Measurements from ENCODE around the gene TBC1D1.

Gene TBC1D1

GRCh38 chr4:37872310-37872988, 18.4 kb upstream of the TBC1D1 start:
- H3K36me3 ChIP-seq (replicated peaks; ENCODE audit: insufficient read depth, low read length): no peaks in the 10 kb centered on the region
- no peak overlapping the region for H2AFZ ChIP-seq (ENCODE audit: low read length)

DNA sequence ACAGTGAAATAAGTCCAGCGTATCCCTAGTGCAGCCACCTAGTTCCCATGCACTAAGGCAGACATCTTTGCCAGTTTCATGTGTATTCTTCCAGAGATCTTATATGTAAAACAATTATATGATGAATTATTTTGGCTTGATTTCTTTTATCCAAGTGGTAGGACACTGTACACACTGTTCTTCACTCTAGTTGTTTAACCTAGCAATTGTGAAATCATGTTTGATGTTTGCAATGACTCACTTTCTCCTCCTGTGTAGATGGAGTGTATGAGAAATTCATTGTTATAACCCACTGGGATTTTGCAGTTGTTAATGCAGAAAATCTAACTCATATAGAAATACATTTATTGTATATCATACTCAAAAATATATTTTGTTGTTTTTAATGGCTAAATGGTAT, 17.5 kb upstream of the TBC1D1 start:
- Histone ChIP-seq H3K27me3 (replicated peaks; ENCODE audit: insufficient read depth, low read length) (no peaks in the 10 kb centered on the region), H3K4me3 (ENCODE audit: low read length) (no peak overlapping the region), H3K4me1 (ENCODE audit: low read length) (peaks cover 10% of the 10 kb centered on the region), H2AFZ (ENCODE audit: low read length) (no peak overlapping the region), H3K9me2 (replicated peaks; ENCODE audit: insufficient read depth, low read length) (no peaks in the 10 kb centered on the region), H3K27ac (ENCODE audit: low read length) (no peak overlapping the region), H3K9me3 (replicated peaks; ENCODE audit: insufficient read depth, low read length) (no peaks in the 10 kb centered on the region), H3K36me3 (replicated peaks; ENCODE audit: insufficient read depth, low read length) (no peaks in the 10 kb centered on the region), H3K9ac (ENCODE audit: low read length) (no peak overlapping the region), H3K4me2 (ENCODE audit: low read depth, low read length) (no peak overlapping the region), H3K79me2 (ENCODE audit: low read length) (no peaks in the 10 kb centered on the region), H4K20me1 (ENCODE audit: insufficient read depth, low read length) (no peaks in the 10 kb centered on the region), H3F3A (ENCODE audit: insufficient read depth, low read length) (no peaks in the 10 kb centered on the region)
- TF ChIP-seq EZH2 (optimal IDR thresholded peaks at IDR 0.05; ENCODE audit: low read depth, low read length): no peak
- no peak for TF ChIP-seq CTCF (IDR thresholded peaks at IDR 0.05; ENCODE audit: low read length)
- TF ChIP-seq EZH2phosphoT487 (IDR thresholded peaks at IDR 0.05; ENCODE audit: low read length): no peak
- DNase-seq: no peak

More at GRCh38 chr4:37872310-37872988, 18.4 kb upstream of the TBC1D1 start:
- Histone ChIP-seq H3K4me2 (ENCODE audit: low read depth, low read length) (peak overlapping the region; percentile 14; the same call in 1 of the 2 replicates), H3K27me3 (replicated peaks; ENCODE audit: insufficient read depth, low read length) (no peaks in the 10 kb centered on the region), H3K79me2 (ENCODE audit: low read length) (no peaks in the 10 kb centered on the region), H3K9me2 (replicated peaks; ENCODE audit: insufficient read depth, low read length) (no peaks in the 10 kb centered on the region), H3K9me3 (replicated peaks; ENCODE audit: insufficient read depth, low read length) (no peaks in the 10 kb centered on the region), H3K9ac (ENCODE audit: low read length) (no peak overlapping the region), H3K4me1 (ENCODE audit: low read length) (peaks cover 10% of the 10 kb centered on the region), H3F3A (ENCODE audit: insufficient read depth, low read length) (no peaks in the 10 kb centered on the region), H3K27ac (ENCODE audit: low read length) (no peak overlapping the region), H4K20me1 (ENCODE audit: insufficient read depth, low read length) (no peaks in the 10 kb centered on the region), H3K4me3 (ENCODE audit: low read length) (no peak overlapping the region)
- DNase-seq: peak; percentile 21
- TF ChIP-seq EZH2 (optimal IDR thresholded peaks at IDR 0.05; ENCODE audit: low read depth, low read length): no peak
- TF ChIP-seq CTCF (IDR thresholded peaks at IDR 0.05; ENCODE audit: low read length): no peak; the same call in 1 of the 2 replicates
- TF ChIP-seq EZH2phosphoT487 (IDR thresholded peaks at IDR 0.05; ENCODE audit: low read length): no peak

- no peak overlapping the region for H3K4me2 ChIP-seq (ENCODE audit: low read depth, low read length)
- no peak overlapping the region for H3K4me3 ChIP-seq (ENCODE audit: low read length)
- H3K36me3 ChIP-seq (replicated peaks; ENCODE audit: insufficient read depth, low read length): no peaks in the 10 kb centered on the region
- DNase-seq: no peak
- no peaks in the 10 kb centered on the region for H3K9me2 ChIP-seq (replicated peaks; ENCODE audit: insufficient read depth, low read length)
- no peak overlapping the region for H3K9ac ChIP-seq (ENCODE audit: low read length)
- no peaks in the 10 kb centered on the region for H3F3A ChIP-seq (ENCODE audit: insufficient read depth, low read length)
- no peaks in the 10 kb centered on the region for H3K79me2 ChIP-seq (ENCODE audit: low read length)
- H3K9me3 ChIP-seq (replicated peaks; ENCODE audit: insufficient read depth, low read length): no peaks in the 10 kb centered on the region
- no peak overlapping the region for H2AFZ ChIP-seq (ENCODE audit: low read length)
- H3K4me1 ChIP-seq (ENCODE audit: low read length): peaks cover 10% of the 10 kb centered on the region
- no peaks in the 10 kb centered on the region for H3K27me3 ChIP-seq (replicated peaks; ENCODE audit: insufficient read depth, low read length)
- no peak overlapping the region for H3K27ac ChIP-seq (ENCODE audit: low read length)
- no peaks in the 10 kb centered on the region for H4K20me1 ChIP-seq (ENCODE audit: insufficient read depth, low read length)
- TF ChIP-seq EZH2phosphoT487 (IDR thresholded peaks at IDR 0.05; ENCODE audit: low read length): no peak
- TF ChIP-seq CTCF (IDR thresholded peaks at IDR 0.05; ENCODE audit: low read length): no peak
- no peak for TF ChIP-seq EZH2 (optimal IDR thresholded peaks at IDR 0.05; ENCODE audit: low read depth, low read length)
Observed at GRCh38 chr4:37876156-37876555, 14.7 kb upstream of the TBC1D1 start.

All from MM.1S (cell line).